ENCODE data around the gene UROC1. TPM values are rescaled to one million over a fixed set of nuclear protein-coding genes. Genes with fewer than 3 reads are reported as not detected.
"Not testable (repeated sequence)": the region's sequence is repeated elsewhere in the genome, so short reads cannot be mapped to it uniquely, and the experiment has no call there.

The UROC1 gene
- total RNA-seq, 1 donor from 2014 or later: not detected

DNA sequence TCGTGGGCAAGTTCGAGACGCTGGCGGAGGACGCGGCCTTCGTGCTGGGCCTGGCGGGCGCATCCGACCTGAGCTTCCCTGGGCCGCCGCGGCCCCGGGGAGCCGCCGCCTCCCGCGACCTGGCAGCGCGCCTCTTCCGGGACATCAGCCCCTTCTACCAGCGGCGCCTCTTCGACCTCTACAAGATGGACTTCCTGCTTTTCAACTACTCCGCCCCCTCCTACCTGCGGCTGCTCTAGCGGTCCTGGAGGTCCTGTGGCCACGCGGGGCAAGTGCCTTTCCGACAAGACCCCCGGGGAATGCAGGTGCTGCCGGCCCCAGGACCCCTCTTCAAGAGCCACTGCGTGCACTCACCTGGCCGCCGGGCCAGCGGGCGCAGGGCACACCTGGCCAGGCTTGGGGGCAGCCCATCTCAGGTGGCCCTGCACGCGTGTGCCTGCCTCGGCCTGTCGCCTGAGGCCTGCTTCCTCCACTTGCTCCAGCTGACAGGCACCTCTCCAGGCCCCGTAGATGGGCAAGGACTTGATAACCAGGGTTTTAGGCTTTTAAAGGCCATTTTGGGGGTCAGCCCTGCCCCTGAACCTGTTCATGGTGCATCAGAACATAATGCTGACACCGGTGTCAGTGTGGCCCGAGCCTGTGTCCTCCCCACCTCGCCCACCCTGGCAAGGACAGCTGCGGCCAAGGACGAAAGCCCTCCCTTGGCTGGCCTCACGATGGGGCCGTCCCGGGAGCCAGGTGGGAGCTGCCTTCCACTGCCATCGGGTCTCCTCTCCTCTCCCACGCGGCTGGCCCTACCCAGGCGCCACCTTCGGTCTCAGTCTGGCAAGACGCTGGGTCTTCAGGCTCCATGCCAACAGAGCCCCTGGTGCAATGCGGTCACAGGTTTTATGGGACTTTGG lies 25.0 kb upstream of the UROC1 start:
- intact Hi-C loops (cut with micrococcal nuclease): no loop called here
- H3K4me1 Mint-ChIP-seq (ENCODE audit: low read depth): peaks cover 10% of the 10 kb centered on the region
- H3K27me3 Mint-ChIP-seq (ENCODE audit: low read depth): no peaks in the 10 kb centered on the region
- no peak overlapping the region for H3K4me3 Mint-ChIP-seq (ENCODE audit: low read depth)
- no peaks in the 10 kb centered on the region for H3K9me3 Mint-ChIP-seq
- H3K36me3 Mint-ChIP-seq (ENCODE audit: low read depth): no peaks in the 10 kb centered on the region
- H3K27ac Mint-ChIP-seq: no peak overlapping the region
- no peak for DNase-seq (ENCODE audit: low spot score)

GRCh38 chr3:126541628-126542339 lies 24.2 kb upstream of the UROC1 start:
- Mint-ChIP-seq H3K36me3 (ENCODE audit: low read depth) (no peaks in the 10 kb centered on the region), H3K27me3 (ENCODE audit: low read depth) (no peaks in the 10 kb centered on the region), H3K4me3 (ENCODE audit: low read depth) (no peak overlapping the region), H3K27ac (no peak overlapping the region), H3K4me1 (ENCODE audit: low read depth) (peaks cover 10% of the 10 kb centered on the region), H3K9me3 (no peaks in the 10 kb centered on the region)
- intact Hi-C loops (cut with micrococcal nuclease): no loop called here
- DNase-seq (ENCODE audit: low spot score): no peak

DNA sequence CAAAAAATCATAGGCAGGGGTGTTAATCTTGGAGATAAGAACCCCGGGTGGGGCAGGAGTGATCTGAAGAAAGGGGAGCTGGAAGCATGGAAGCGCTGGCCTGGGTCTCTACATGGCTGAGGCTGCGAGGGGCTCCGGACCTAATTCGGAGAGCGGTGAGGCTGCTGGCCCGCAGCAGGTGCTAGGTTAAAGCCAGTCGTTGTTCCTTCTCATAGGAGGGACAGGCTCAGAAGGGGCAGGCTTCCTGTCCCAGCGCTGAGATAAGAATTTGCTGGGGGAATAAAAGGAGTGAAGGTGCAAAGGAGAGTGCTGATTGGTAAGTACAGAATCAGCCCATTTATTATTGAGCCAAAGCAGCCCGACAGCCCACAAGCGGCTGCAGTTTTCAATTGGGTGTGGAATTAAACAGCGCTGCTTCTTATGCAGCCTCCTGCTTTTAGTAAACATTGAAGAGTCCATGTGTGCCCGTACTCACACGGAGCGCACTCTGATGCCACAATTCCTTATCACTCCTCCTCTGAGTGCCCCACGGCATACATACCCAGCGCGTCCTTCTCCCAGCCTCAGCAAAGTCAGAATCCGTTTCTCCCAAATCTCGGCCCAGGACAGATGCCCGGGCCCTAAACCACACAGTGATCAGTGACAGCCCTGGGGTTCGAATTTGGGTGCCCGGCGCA lies 23.5 kb upstream of the UROC1 start:
- H3K9me3 Mint-ChIP-seq: no peaks in the 10 kb centered on the region
- no peak overlapping the region for H3K27ac Mint-ChIP-seq
- no peak overlapping the region for H3K4me3 Mint-ChIP-seq (ENCODE audit: low read depth)

DNA sequence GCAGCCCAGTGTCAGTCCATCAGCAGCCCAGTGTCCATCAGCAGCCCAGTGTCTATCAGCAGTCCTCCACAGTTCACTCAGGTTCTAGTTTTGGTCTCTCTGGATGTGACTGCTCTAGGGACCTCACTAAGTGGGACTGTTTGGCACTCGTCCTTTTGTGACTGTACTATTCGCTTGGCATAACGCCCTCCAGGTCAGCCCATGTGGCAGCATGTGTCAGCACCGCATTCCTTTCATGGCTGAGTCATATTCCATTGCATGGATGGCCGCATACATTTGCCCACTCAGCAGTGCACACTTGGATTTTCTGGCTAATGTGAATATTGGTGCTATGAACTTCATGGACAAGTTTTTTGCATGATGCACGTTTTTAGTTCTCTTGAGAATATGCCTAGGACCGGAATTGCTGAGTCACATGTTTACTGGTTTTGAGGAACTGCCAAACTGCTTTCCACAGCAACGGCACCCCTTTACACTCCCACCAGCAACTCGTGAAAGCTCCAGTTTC lies 22.8 kb upstream of the UROC1 start:
- Mint-ChIP-seq H3K27ac (no peak overlapping the region), H3K4me1 (ENCODE audit: low read depth) (peaks cover 10% of the 10 kb centered on the region), H3K36me3 (ENCODE audit: low read depth) (no peaks in the 10 kb centered on the region), H3K4me3 (ENCODE audit: low read depth) (no peak overlapping the region), H3K9me3 (no peaks in the 10 kb centered on the region), H3K27me3 (ENCODE audit: low read depth) (no peaks in the 10 kb centered on the region)
- no peak for DNase-seq (ENCODE audit: low spot score)
- intact Hi-C loops (cut with micrococcal nuclease): no loop called here

More for the DNA sequence above, 23.5 kb upstream of the UROC1 start:
- Mint-ChIP-seq H3K36me3 (ENCODE audit: low read depth) (no peaks in the 10 kb centered on the region), H3K4me1 (ENCODE audit: low read depth) (peaks cover 10% of the 10 kb centered on the region), H3K27me3 (ENCODE audit: low read depth) (no peaks in the 10 kb centered on the region)
- intact Hi-C loops (cut with micrococcal nuclease): no loop called here
- no peak for DNase-seq (ENCODE audit: low spot score)

GRCh38 chr3:126539558-126540250 lies 22.1 kb upstream of the UROC1 start:
- Mint-ChIP-seq H3K27ac (no peak overlapping the region), H3K4me1 (ENCODE audit: low read depth) (peaks cover 10% of the 10 kb centered on the region), H3K27me3 (ENCODE audit: low read depth) (no peaks in the 10 kb centered on the region), H3K36me3 (ENCODE audit: low read depth) (no peaks in the 10 kb centered on the region), H3K9me3 (no peaks in the 10 kb centered on the region), H3K4me3 (ENCODE audit: low read depth) (no peak overlapping the region)
- no peak for DNase-seq (ENCODE audit: low spot score)
- intact Hi-C loops (cut with micrococcal nuclease): no loop called here

DNA sequence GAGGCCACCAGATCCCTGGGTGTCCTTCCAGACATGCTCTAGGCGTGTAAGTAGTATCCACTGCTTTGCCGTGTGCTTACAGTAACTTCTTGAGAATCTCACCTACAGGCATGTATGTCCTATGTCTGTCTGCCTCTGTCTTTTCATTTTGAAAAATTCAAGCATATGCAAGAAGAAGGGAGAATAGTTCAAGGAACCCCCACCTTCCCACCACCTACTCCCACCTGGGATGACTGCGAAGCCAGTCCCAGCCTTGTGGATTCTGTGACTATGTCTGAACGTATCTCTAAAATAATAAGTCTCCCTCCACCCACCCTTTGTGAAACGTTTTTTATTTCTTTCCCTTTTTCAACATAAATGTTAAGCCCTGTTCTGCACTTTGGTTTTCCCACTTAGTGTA lies 21.4 kb upstream of the UROC1 start:
- H3K27me3 Mint-ChIP-seq (ENCODE audit: low read depth): peaks cover 4% of the 10 kb centered on the region
- intact Hi-C loops (cut with micrococcal nuclease): no loop called here
- no peaks in the 10 kb centered on the region for H3K36me3 Mint-ChIP-seq (ENCODE audit: low read depth)
- H3K4me3 Mint-ChIP-seq (ENCODE audit: low read depth): no peak overlapping the region
- no peak for DNase-seq (ENCODE audit: low spot score)
- no peak overlapping the region for H3K27ac Mint-ChIP-seq
- H3K9me3 Mint-ChIP-seq: no peaks in the 10 kb centered on the region
- H3K4me1 Mint-ChIP-seq (ENCODE audit: low read depth): peaks cover 10% of the 10 kb centered on the region

DNA sequence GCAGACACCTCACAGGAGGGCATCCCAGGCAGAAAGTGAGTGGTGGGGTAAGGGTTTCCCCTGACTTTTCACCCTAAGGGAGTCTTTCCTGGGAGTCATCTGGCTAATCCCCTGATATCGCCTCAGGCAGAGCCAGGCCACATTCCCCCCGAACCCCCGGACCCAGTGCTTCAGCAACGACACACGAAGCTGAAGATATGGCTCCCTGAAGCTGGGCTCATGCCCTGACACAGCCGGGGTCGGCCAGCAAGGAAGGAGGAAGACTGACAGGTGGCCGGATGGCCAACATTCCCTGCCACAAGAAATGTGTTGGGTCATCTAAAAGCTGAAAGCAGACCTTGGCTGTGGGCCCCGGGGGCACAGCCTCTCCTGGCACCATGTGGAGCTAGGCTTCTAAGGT lies 20.7 kb upstream of the UROC1 start:
- intact Hi-C loops (cut with micrococcal nuclease): no loop called here
- no peak overlapping the region for H3K4me3 Mint-ChIP-seq (ENCODE audit: low read depth)
- no peak for DNase-seq (ENCODE audit: low spot score)
- H3K4me1 Mint-ChIP-seq (ENCODE audit: low read depth): peaks cover 10% of the 10 kb centered on the region
- no peaks in the 10 kb centered on the region for H3K9me3 Mint-ChIP-seq
- H3K27ac Mint-ChIP-seq: no peak overlapping the region
- no peaks in the 10 kb centered on the region for H3K36me3 Mint-ChIP-seq (ENCODE audit: low read depth)
- H3K27me3 Mint-ChIP-seq (ENCODE audit: low read depth): peaks cover 10% of the 10 kb centered on the region

- H3K9me3 Mint-ChIP-seq: no peaks in the 10 kb centered on the region
- peaks cover 10% of the 10 kb centered on the region for H3K4me1 Mint-ChIP-seq (ENCODE audit: low read depth)
- H3K27ac Mint-ChIP-seq: no peak overlapping the region
- H3K36me3 Mint-ChIP-seq (ENCODE audit: low read depth): no peaks in the 10 kb centered on the region
- peaks cover 10% of the 10 kb centered on the region for H3K27me3 Mint-ChIP-seq (ENCODE audit: low read depth)
- DNase-seq (ENCODE audit: low spot score): no peak
- H3K4me3 Mint-ChIP-seq (ENCODE audit: low read depth): no peak overlapping the region
- intact Hi-C loops (cut with micrococcal nuclease): no loop called here
Observed at GRCh38 chr3:126537730-126538281, 20.2 kb upstream of the UROC1 start.

DNA sequence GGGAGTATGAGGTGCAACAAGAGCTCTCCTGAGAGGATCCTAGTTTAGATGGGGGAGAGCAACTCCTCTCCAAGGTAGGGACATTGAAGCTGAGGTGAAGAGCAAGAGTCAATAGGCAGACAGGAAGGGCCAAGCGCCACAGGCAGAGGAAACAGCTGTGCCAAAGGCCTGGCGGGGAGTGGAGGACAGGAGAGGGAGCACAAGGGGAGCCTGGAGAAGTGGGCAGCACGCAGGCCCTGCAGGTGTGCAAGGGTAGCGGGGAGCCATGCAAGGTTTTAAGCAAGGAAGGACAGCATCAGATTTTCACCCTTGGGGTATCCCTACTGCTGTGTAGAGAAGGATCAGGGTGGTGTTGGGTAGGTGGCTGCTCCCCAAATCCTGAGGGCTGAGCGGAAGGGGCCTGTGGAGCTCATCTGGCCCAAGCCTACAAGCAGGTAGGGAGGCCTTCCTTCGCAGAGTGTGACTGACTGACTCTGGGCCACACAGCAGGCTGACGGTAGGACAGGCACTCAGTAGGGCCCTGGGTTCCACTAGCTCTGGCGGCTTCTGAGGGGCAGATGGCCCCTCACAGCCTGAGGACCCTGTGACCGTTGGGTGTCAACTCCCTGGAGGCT lies 19.6 kb upstream of the UROC1 start:
- Mint-ChIP-seq H3K36me3 (ENCODE audit: low read depth) (no peaks in the 10 kb centered on the region), H3K9me3 (no peaks in the 10 kb centered on the region), H3K27ac (no peak overlapping the region), H3K4me1 (ENCODE audit: low read depth) (peaks cover 10% of the 10 kb centered on the region), H3K27me3 (ENCODE audit: low read depth) (peaks cover 10% of the 10 kb centered on the region), H3K4me3 (ENCODE audit: low read depth) (no peak overlapping the region)
- no peak for DNase-seq (ENCODE audit: low spot score)
- intact Hi-C loops (cut with micrococcal nuclease): no loop called here

DNA sequence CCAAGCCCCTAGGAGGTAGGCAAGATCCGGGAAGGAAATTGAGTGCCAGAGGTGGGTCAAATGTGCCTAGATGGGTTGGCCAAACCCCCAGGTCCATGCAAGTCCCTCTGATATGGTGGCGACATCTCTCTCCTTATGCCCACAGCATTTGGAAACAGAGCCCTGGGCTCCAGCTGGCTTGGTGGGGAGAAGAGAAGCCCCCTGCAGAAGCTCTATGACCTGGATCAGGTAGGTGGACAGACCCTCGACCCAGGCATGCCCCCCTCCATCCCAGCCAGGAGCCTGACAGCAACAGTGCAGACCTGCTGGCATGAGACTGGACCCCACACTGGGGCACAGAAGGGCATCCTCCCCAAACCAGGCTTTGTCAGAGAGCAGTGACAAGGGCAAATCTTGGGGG lies 18.6 kb upstream of the UROC1 start:
- H3K9me3 Mint-ChIP-seq: no peaks in the 10 kb centered on the region
- H3K27me3 Mint-ChIP-seq (ENCODE audit: low read depth): peaks cover 12% of the 10 kb centered on the region
- H3K27ac Mint-ChIP-seq: no peak overlapping the region
- H3K36me3 Mint-ChIP-seq (ENCODE audit: low read depth): no peaks in the 10 kb centered on the region
- peaks cover 8% of the 10 kb centered on the region for H3K4me1 Mint-ChIP-seq (ENCODE audit: low read depth)
- H3K4me3 Mint-ChIP-seq (ENCODE audit: low read depth): no peak overlapping the region
- intact Hi-C loops (cut with micrococcal nuclease): no loop called here
- no peak for DNase-seq (ENCODE audit: low spot score)

- Mint-ChIP-seq H3K9me3 (no peaks in the 10 kb centered on the region), H3K27me3 (ENCODE audit: low read depth) (peaks cover 12% of the 10 kb centered on the region), H3K4me3 (ENCODE audit: low read depth) (no peak overlapping the region), H3K27ac (no peak overlapping the region), H3K36me3 (ENCODE audit: low read depth) (no peaks in the 10 kb centered on the region), H3K4me1 (ENCODE audit: low read depth) (peaks cover 5% of the 10 kb centered on the region)
- intact Hi-C loops (cut with micrococcal nuclease): no loop called here
- DNase-seq (ENCODE audit: low spot score): no peak
Observed at GRCh38 chr3:126535636-126536035, 18.1 kb upstream of the UROC1 start.

DNA sequence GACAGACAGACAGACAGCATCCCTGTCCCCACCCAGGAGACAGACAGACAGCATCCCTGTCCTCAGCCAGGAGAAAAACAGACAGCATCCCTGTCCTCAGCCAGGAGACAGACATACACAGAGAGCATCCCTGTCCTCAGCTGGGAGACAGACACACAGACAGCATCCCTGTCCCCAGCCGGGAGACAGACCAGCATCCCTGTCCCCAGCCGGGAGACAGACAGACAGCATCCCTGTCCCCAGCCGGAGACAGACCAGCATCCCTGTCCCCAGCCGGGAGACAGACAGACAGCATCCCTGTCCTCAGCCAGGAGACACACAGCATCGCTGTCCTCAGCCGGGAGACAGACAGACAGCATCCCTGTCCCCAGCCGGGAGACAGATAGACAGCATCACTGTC lies 17.1 kb upstream of the UROC1 start:
- DNase-seq (ENCODE audit: low spot score); H3K36me3 Mint-ChIP-seq (ENCODE audit: low read depth); intact Hi-C loops (cut with micrococcal nuclease); H3K4me1 Mint-ChIP-seq (ENCODE audit: low read depth); H3K9me3 Mint-ChIP-seq; H3K4me3 Mint-ChIP-seq (ENCODE audit: low read depth); H3K27ac Mint-ChIP-seq: not testable (repeated sequence)
- H3K27me3 Mint-ChIP-seq (ENCODE audit: low read depth): peaks cover 12% of the 10 kb centered on the region
